Hematopoietic multipotent progenitor cell treated with erythropoietin and hydrocortisone succinate and interleukin-3 and kit ligand, for 4 days (in vitro differentiated cells): ENCODE results near the gene CHCHD4.
"Not testable (repeated sequence)": the region's sequence is repeated elsewhere in the genome, so short reads cannot be mapped to it uniquely, and the experiment has no call there.

Experiments
- DNase-seq: peaks from one replicate; pipeline ENCODE4 v3.0.0-alpha.2; 2015

CHCHD4 gene

DNA sequence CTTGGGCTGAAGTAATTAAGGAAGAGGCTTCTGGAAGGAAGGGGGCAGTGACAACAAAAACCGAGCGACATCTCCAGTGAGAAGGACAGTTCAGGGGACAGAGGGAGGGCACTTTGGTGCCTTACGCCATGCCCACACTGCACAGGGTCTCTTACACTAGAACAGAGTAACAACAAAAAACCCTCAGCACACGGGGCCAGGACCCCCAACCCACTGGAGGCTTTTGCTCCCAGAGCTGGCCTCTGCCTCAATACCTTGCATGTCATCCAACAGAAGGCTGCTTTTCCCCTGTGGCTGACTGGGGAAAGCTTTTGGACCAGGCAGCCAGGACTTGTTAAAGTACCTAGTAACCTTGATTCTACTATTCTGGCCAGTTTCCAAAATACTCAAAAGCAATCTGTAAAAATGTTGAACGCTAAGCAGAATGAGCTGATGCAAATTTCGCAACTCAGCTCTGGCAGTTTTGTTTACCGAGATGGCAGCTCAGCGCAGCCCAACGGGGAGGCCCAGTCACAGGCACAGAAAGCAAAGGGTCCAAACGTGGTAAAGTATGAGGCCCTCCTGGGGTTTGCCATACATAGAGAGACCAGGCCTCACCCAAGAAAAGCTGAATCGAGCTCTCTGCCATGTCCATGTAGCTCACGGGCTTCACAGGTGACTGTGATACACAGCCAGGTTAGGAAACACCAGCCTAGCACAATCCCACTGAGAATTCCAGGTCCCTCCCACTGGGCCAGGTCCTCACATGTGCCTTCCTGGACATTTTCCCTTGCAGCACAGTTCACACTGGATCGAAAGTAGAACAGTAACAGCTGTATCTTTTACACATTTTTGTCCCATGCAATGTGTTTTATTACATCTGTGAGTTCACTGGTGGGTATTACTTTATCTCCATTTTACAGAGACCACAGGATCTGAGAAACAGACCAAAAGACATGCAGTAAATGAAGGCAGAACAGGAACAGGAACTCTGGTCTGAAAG lies 6.0 kb downstream of the CHCHD4 start:
- DNase-seq, result peak; percentile 90

DNA sequence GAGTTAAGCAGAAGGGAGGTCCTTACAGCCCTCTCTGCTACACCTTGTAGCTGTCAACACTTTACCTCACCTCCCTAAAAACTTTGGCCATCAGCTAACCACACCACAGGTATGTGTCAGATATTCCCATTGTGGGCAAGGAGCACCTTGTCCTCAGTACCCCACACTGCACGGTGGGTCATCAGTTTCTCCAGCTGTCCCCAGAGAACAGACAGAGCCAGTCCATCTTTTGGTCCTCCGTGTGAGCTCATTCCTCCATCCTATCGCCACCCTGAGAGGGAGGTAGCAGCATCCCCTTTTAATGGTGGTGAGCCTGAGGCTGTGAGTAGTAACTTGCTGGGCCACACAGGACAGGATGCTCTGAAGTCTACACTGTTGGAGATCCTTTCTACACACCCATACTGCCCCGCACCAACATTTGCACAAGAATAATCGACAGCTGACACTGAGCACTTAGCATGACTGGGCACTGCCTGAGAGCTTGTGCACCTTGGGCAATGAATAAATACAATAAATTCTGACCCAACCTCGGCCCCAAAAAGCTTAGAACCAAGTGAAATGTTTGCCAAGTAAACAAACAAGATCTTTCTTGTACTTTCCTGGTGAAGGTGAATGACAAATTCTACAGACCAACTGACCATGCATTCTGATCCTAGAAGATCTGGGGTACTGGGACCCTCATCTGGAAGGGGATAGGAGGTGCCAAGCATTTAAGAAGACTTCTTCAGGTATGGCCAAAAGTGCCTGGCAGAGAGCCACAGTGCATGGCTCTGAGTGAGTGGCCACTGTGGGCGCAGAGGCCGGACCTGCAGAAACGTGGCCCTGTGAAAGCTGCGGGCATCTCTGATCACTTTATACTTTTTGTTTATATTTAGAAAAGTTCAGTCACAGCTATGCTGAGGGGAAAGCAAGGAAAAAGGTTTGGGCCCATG lies 6.9 kb downstream of the CHCHD4 start:
- DNase-seq, result no peak

DNA sequence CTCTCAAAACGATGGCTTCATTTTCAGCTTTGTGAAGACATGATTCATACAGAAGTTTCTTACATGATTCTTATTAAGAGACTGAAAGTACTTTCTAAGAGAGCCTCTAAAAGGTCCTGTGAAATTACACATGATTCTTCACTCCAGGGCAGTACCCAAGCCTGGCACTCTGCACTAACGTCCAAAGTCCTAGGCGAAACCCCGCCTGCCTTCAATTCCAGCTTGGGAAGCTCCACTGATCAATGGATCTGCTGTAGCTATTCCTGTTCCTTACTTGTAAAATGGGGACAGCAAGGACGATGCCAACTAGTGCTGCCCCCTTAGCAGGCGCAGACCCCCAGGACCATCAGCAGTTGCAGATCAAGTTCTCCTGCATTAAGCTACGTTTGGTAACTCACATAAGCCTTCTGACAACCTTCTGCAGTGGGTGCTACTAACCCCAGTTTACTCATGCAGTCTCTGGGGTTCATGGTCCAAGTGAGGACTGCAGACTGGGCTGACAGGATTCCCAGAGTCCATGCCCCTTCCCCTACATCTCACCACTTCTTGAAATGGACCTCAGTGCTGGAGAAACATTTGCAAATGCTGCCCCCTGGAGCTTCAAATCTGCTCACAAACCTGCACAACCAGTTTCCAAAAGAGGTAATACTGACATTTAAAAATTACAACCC lies 10.6 kb downstream of the CHCHD4 start:
- DNase-seq, result no peak

DNA sequence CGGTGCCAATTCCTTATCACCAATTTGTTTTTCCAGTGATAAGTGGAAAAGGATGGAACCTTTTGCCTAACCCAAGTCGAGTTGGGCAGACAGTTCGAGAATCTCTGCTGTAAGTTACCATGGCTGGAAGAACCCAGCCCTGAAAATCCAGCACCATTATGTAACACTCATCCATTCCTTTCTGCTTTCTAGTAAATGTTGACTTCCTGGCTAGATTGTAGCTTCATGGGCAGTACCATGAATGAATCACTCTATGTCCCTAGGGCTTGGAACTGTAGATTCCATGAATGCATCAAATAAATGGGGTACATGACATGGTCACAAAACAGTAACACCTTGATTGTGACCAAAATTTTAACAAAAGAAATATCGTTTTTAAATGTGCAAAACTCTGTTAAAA lies 14.0 kb downstream of the CHCHD4 start:
- DNase-seq, result no peak

DNA sequence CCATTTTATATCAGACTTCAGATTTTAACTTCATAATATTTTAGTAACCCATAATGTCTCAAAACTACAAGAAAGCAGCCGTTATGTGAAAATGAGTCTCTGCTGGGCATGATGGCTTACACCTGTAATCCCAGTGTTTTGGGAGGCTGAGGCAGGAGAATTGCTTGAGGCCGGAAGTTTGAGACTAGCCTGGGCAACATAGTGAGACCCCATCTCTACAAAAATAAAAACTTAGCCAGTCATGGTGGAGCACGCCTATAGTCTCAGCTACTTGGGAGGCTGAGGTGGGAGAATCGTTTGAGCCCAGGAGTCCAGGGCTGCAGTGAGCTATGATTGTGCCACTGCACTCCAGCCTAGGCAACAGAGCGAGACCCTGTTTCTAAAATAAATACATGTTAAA lies 14.8 kb downstream of the CHCHD4 start:
- DNase-seq, result not testable (repeated sequence)

DNA sequence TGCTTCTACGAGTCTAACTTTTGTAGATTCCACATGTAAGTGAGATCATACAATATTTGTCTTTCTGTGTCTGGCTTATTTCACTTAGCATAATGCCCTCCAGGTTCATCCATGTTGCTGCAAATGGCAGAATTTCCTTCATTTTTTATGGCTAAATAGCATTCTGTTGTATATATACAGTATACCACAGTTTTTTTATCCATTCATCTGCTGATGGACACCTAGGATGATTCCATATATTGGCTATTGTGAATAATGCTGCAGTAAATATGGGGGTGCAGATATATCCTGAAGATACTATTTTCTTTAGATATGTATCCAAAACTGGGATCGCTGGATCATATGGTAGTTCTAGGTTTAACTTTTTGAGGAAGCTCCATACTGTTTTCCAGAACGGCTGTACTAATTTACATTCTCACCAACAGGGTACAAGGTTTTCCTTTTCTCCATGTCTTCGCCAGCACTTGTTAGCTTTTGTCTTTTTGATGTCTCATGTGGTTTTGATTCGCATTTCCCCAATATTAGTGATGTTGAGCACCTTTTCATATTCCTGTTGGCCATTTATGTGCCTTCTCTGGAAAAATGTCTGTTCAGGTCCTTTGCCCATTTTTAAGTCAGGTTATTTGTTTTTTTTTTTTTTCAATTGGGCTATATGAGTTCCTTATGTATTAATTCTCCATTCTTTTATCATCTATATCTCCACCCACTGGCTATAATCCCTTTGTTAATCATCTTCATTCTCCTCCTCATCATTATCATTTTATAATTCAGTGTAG lies 26.9 kb downstream of the CHCHD4 start:
- DNase-seq, result no peak

DNA sequence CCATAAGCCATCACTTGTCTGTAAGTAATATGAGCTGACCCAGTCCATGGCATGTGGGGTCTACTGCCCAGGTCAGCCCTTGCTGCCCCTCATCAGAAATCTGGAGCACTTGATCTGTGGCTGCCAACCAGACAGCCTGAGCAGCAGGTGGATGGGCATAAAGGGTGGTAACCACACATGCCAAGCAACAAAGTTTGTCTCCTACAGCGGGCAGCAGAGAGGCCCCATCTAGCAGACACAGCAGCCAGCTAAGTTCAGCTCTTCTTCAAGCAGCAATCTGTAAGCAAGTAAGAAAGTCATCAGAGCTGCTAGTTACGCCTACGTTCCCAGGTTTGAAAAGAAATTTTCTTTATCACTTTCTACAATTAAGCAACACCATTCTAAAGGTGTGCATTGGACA lies 27.9 kb downstream of the CHCHD4 start:
- no peak for DNase-seq

DNA sequence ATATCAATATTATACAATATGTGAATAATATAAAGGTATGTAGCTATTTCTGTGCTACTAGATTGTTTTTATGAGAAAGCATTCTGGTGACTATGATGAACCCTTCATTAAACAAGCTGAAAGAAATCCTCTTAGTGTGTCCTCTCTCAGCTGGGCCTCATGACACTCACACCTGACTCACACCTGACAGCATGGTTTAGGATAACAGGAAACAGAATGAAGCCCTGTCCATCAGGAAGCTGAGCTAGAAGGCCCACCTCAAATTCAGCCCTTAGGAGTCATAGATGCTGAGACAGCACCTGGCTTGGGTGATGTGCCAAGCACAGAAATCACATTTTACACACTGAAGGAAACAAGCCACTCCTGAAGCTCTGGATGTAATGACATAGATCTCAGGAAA lies 30.8 kb downstream of the CHCHD4 start:
- DNase-seq, result no peak

DNA sequence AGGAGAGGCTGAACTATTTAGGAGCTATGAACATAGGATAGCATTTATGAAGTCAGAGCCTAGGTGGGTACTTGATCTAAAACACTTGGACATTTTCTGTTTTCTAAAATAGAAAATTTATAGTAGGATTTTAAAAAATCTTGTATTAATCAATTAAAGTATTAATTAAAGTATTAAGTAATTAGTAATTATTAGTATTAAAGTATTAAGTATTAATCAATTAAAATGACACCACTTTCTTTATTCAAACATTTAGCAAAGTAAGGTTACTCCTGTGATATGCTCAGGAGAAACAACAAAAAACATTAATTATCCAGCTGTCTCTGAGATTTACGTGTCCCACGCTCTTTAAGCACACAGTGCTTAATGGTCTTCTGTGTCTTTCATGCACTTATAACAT lies 32.2 kb downstream of the CHCHD4 start:
- no peak for DNase-seq

DNA sequence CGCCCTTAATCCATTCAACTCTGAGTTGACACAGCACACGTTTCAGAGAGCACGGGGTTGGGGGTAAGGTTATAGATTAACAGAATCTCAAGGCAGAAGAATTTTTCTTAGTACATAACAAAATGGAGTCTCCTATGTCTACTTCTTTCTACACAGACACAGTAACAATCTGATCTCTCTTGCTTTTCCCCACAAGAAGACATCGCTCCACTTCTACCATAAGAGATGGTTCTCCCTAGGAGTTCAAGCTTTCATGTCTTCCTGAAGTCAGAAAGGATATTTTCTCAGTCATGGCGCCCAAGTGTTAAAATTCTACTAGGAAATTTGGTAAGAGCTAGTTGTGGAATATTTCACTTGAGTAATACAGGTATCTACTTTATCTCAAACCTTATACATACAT lies 32.7 kb downstream of the CHCHD4 start:
- not testable (repeated sequence) for DNase-seq

DNA sequence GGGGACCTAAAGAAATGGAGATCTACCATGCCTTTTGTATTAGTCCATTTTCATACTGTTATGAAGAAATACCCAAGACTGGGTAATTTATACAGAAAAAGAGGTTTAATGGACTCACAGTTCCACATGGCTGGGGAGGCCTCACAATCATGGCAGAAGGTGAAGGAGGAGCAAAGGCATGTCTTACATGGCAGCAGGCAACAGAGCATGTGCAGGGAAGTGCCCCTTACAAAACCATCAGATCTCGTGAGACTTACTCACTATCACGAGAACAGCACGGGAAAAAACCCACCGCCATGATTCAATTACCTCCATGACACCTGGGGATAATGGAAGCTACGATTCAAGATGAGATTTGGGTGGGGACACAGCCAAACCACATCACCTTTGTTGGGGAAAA lies 37.2 kb downstream of the CHCHD4 start:
- DNase-seq, result not testable (repeated sequence)

DNA sequence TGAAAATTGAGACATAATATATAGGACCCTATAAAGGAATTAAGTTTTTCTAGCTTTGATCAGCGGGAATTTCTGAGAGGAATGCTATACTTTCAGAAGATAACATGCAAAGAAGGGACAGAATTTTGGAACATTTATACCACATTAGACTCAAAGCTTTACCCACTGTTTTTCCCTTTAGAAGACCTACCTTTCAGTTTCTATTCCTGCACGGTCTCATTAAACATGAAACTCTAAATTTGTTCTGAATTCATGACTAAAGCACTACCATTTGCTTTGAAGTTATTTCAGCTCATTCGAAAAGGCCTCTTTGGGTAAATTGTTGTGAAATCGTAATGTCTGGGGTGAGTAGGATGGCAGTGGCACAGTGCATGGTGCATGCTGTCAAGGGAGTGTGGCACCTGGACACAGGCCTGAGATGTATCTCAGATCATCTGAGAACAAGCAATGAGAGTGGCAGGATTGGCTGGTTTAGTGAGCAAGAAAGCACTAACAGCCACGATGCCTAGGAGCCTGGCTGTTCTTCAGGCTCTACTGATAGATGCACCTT lies 42.5 kb downstream of the CHCHD4 start:
- no peak for DNase-seq

DNA sequence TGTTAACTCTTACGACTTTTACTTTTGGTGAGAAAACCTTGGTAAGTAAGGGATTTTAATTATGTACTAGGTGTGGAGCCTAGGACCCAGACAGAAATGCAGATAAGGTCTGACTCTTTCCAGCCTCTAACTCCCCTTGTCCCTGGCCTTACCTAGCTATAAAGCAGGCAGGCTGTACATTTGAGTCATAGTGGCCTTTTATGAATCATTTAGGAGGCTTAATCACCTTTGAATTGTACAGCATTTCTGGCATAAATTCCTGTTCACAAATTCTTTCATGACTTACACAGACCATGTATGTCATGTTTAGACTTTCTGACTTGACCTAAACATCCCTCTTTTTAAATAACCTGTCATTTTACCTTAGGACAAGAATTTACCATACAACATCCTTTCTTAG lies 47.4 kb downstream of the CHCHD4 start:
- no peak for DNase-seq

DNA sequence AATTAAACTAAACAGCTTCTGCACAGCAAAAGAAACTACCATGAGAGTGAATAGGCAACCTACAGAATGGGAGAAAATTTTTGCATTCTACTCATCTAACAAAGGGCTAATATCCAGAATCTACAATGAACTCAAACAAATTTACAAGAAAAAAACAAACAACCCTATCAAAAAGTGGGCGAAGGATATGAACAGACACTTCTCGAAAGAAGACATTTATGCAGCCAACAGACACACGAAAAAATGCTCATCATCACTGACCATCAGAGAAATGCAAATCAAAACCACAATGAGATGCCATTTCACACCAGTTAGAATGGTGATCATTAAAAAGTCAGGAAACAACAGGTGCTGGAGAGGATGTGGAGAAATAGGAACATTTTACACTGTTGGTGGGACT lies 49.4 kb downstream of the CHCHD4 start:
- not testable (repeated sequence) for DNase-seq

DNA sequence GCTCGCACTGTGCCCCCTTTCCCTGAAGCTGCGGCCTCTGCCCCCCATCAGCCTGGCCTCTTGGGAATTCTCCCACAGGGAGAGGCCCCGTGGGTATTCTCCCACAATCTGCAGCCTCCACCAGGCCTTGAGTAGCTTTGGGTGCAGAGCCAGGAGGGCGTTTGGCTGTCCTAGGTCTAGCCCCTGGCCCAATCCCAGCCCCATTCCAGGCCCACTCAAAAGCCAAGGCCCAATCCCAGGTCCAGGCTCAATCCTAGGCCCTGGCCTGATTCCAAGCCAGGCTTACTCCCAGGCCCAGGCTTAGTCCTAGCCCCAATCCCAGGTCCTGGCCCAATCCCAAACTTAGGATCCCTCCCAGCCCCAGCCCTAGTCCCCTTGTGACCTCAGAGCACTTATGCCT lies 59.8 kb downstream of the CHCHD4 start:
- DNase-seq, result no peak

DNA sequence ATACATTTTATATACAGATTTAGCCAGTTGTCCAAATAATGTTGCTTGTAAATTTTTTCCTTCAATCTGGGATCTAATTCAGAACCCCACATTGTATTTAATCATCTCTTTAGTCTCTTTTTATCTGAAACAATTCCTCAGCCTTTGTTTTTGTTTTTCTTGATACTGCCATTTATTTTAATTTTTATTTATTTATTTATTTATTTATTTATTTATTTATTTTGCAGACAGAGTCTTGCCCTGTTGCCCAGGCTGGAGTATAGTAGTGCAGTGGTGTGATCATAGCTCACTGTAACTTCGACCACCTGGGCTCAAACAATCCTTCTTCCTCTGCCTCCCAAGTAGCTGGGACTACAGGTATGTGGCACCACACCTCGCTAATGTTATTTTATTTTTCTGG lies 61.5 kb downstream of the CHCHD4 start:
- no peak for DNase-seq
